Measurements from ENCODE around the gene ATXN10.
"Not testable (repeated sequence)": the region's sequence is repeated elsewhere in the genome, so short reads cannot be mapped to it uniquely, and the experiment has no call there.

The ATXN10 gene

DNA sequence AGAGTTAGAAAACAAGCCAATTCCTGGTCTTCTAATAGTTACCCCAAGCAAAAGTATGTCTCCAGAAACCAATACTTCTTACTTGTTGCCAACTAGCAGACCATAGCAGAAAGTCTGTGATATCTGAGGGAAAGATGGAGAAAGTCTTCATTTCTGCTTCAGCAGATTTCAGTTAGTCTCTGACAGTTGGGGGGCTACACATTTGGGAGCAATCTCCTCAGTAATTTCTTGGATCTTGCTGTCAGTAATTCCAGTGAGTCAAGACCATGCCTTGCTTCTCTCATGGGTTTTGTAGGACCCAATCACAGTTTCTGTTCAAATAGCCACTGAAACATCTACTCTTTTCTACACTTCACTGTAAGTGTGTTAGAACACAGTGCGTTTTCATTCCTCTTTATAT, 118.8 kb downstream of the ATXN10 start:
- no peak for DNase-seq

GRCh38 chr22:45793161-45793560, 121.5 kb downstream of the ATXN10 start:
- DNase-seq: no peak

DNA sequence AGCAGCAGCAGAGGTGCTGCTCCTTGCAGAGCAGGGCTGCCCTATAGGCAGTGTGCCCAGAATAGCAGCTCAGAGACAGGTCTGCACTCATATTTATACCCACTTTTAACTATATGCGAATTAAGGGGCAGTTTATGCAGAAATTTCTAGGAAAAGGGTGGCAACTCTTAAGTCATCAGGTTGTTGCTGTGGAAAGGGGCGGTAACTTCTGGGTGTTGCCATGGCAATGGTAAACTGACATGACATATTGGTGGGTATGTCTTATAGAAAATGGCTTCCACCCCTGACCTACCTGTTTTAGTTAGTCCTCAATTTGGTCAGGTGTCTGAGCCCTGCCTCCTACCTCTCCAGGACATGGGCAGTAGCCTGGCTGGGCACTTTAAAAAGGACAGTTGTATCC, 122.3 kb downstream of the ATXN10 start:
- DNase-seq: no peak

GRCh38 chr22:45796009-45796408, 124.4 kb downstream of the ATXN10 start:
- not testable (repeated sequence) for DNase-seq

- DNase-seq: no peak
These were observed 127.7 kb downstream of the ATXN10 start for GRCh38 chr22:45799291-45799690.

- DNase-seq: no peak
These were observed 130.4 kb downstream of the ATXN10 start for GRCh38 chr22:45802054-45802453.

DNA sequence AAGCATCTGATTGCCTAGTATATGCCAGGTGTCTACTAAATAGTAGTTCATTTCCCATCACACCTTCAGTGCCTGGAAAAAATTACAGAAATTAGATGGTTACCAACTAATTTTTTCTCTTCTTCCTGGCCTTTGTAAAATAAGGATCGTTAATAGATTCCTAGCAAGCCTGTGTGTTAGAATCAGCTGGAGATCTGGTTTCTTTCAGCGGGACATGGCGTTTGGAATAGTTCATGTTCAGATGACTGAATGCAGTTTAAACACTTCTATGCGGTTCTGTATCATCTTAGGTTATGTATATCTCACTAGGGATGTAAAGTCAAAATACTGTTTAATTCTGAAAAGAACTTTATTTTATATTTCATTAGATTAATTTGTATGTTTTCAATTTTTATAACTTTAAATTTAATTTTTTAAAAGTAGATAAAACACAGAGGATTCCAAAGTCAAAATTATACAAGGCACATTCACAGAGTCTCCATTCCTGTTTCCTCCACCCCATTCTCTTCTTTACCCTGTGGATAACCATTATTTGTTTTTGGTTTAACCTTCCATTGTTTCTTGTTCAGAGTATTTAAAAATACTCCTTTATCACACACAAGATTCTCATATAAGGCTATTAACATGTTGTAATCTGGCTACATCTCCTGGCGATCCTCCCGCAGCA, 132.8 kb downstream of the ATXN10 start:
- DNase-seq: no peak

GRCh38 chr22:45804986-45805325, 133.3 kb downstream of the ATXN10 start:
- no peak for DNase-seq

GRCh38 chr22:45805413-45805812, 133.8 kb downstream of the ATXN10 start:
- no peak for DNase-seq

GRCh38 chr22:45807156-45807915, 135.7 kb downstream of the ATXN10 start:
- no peak for DNase-seq

- no peak for DNase-seq
These were observed 141.3 kb downstream of the ATXN10 start for GRCh38 chr22:45812910-45813309.

- no peak for DNase-seq
These were observed 142.6 kb downstream of the ATXN10 start for GRCh38 chr22:45814198-45814597.

GRCh38 chr22:45816776-45817175, 145.1 kb downstream of the ATXN10 start:
- DNase-seq: no peak

GRCh38 chr22:45817745-45818423, 146.2 kb downstream of the ATXN10 start:
- no peak for DNase-seq

DNA sequence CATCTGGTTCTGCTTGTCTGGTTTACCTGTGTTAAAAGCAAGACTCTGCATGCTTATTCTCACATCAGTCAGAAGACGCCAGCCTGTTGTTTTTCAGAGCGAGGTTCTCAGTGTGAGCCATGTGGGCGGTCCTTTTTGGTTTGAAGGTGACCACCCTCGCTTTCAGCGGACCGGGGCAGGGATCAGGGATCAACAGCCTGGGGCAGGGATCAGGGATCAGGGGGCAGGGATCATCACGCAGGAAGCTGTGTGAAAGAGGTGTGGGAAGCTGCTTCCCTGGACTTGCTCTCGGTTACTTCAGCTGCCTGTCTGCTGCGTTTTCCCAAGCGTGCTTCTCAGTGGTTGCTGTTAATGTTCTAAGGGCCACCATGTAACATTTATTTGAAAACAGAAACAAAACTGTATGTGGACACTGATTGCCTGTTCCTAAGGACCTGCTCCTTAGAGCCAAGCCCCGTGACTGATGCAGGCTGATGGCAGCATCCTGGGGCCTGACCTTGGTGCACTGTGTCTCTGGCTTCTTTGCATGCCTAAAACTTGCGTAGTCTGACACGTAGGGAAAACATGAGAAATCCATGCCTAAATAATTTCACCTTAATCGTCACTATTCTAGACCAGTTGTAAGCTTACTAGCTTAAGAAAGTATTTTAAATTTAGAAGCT, 146.9 kb downstream of the ATXN10 start:
- DNase-seq: no peak

- no peak for DNase-seq
These were observed 147.7 kb downstream of the ATXN10 start for GRCh38 chr22:45819305-45819704.

DNA sequence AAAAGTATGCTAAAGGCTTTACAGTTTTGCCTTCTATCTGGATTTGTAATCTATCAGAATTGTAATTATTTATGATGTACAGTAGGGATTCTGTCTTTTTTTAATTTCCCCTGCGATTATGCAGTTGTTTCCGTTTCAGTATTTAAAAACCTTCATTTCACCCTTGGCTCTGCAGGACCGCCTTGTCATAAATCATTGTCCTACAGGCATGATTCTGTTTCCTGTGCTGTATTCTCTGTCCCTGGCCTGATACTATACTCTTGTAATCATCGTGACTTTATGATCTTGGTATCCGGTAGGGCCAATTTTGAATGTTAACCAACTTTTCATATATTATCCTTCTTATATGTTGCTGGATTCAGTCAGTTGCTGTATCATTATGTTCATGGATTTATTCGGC, 151.7 kb downstream of the ATXN10 start:
- DNase-seq: no peak

GRCh38 chr22:45826520-45826919, 154.9 kb downstream of the ATXN10 start:
- no peak for DNase-seq

DNA sequence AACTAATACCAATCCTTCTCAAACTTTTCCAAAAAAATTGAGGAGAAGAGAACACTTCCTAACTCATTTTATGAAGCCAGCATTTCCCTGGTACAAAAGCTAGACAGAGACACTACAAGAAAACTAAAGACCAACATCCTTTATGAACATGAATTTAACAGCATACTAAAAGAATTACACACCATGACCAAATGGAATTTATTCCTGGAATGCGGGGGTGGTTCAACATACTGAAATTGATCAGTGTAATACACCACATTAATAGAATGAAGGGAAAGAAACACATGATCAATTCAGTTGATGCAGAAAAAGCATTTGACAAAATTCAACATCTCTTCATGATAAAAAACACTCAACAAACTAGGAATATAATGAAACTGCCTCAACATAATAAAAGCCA, 157.2 kb downstream of the ATXN10 start:
- DNase-seq: no peak

DNA sequence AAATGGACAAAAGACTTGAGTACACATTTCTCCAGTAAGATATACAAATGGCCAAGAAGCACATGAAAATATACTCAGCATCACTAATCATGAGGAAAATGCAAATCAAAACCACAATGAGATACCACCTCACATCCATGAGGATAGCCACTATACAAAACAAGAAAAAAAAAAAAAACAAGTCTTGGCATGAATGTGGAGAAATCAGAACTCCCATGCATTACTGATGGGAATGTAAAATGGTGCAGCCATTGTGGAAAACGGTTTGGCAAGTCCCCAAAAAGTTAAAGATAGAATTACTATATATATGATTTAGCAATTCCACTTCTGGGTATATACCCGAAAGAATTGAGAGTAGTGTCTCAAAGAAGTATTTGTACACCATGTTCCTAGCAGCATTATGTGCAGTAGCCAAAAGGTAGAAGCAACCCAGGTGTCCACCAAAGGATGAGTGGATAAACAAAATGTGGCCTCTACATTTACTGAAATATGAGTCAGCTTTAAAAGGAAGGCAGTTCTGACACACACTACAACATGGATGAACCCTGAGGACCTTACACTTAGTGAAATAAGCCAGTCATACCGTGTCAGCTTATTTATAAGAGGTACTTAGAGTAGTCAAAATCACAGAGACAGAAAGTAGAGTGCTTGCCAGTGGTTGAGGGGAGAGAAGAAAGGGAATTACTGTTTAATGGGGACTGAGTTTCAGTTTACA, 159.1 kb downstream of the ATXN10 start:
- no peak for DNase-seq

DNA sequence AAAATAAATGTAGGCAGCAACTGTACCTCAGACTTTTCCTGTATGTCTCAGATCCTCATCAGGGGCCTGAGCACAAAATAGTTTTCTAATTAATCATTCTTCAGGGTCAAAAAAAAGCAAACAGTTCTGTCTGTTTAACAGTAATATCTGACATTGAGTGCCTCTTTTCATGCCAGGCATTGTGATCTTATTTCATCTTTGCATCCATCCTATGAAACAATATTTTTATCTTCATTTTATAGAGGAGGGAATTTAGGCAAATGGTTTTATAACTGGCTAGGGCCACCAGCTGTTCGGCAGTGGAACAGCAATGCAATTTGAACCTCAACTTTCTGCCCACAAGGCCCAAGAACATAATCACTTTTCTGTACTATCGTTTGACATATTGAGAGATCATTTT, 159.8 kb downstream of the ATXN10 start:
- DNase-seq: no peak

DNA sequence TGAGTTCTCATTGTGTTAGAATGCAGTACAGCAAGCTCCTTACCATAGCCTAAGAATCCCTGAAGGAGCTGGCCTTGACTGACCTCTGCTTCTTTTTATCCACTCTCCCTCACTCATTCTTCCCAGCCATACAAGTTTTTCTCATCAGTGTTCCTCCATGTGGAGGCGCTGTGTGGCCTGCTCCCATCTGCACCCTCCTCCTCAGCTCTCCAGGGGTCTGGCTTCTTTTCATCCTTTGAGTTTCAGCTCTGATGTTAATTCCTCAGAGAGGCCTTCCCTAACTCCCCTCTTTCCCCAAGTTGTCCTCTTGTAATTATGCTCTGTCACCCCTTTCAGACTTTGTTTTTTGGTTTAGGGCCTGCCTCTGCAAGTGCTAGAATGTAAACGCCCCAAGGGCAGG, 160.5 kb downstream of the ATXN10 start:
- DNase-seq: no peak

GRCh38 chr22:45832959-45833580, 161.4 kb downstream of the ATXN10 start:
- no peak for DNase-seq
